ENCODE data around the gene PRPF19. TPM values are rescaled to one million over a fixed set of nuclear protein-coding genes. Genes with fewer than 3 reads are reported as not detected.

The PRPF19 gene
- total and polyA plus RNA-seq, 9 of the 15 experiments (the other 6 are each of a cell fraction or from before 2014, with no cell fraction given): 9.4 to 212 (median 73.2) TPM

DNA sequence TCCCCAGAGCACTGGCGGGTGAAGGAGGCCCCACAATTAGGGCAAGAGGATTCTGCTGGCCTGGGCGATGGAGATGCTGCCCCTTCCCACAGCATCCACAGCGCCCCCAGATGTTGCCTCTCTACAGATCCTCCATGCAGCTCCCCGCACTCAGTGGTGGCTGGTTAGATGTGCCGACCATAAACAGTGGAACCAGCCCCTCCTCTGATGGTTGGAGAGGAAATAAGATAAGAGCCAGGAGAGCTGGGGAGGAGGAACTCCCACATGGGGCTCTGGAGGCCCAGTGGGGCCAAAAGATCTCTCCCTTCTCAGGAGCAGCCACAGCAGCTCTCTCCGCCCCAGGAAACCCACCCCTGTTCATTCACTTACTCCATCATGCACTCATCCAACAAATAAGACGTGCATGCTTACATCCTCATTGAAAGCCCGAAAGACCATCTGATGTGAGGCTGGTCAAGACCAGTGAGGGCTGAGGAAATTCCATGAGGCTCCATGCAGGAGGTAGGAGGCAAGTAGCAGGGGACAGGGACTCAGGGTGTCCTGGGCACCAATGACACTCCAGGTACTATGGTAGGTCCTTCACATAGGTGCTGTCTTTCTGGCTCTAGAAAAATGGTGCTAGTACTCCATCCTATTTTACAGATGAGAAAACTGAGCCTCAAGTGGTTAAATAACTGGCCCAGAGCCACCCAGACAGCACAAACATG lies 52.1 kb downstream of the PRPF19 start:
- ChIA-PET CTCF (ENCODE audit: low intra/inter-chr PET ratio) (no interaction called here), POLR2A (interaction anchor here (0.5 to 2.3 kb wide), 9 partner anchors 9 to 150 kb away, joined by 3 to 7 read pairs (median 4); partner anchors contain the start of gene CCDC86)
- Histone ChIP-seq H3K27me3 (ENCODE audit: control insufficient read depth in 2 of 2, insufficient read depth in 2 of 2, low read length in 2 of 2) (no peaks in the 10 kb centered on the region), H3K4me3 (peak overlapping the region; percentile 21), H3K9ac (ENCODE audit: insufficient read depth in 1 of 2, low read depth in 2 of 2, low read length in 2 of 2) (peak overlapping the region; percentile 60 to 85), H4K20me1 (replicated peaks; ENCODE audit: control insufficient read depth, insufficient read depth, low read length) (no peaks in the 10 kb centered on the region), H3K9me3 (replicated peaks; ENCODE audit: control insufficient read depth, insufficient read depth, low read depth, low read length) (no peaks in the 10 kb centered on the region), H3K9me1 (ENCODE audit: control insufficient read depth, insufficient read depth, low read length) (peaks cover 6% of the 10 kb centered on the region), H3K79me2 (ENCODE audit: control insufficient read depth, insufficient read depth, low read length) (peaks cover 5% of the 10 kb centered on the region; the same call in 1 of the 3 replicates), H3K27ac (ENCODE audit: extremely low read depth, low read depth, low read length) (peak overlapping the region; percentile 67), H3K36me3 (ENCODE audit: control insufficient read depth, insufficient read depth, low read length) (peaks cover 37% of the 10 kb centered on the region; the same call in 2 of the 3 replicates), H2AFZ (ENCODE audit: low read depth, low read length) (peak overlapping the region; percentile 60), H3K4me2 (ENCODE audit: insufficient read depth, low read length) (peak overlapping the region; percentile 86), H3K4me1 (replicated peaks in 1 of 2; ENCODE audit: control insufficient read depth in 2 of 2, insufficient read depth in 2 of 2, low read length in 2 of 2) (peaks cover 38 to 53% of the 10 kb centered on the region in 2 experiments)
- DNase-seq (ENCODE audit: extremely low read depth in 1 of 4, low spot score in 3 of 4) (peak; percentile 71 to 92 (median 82)), FAIRE-seq (peak; percentile 94), ATAC-seq (peak; percentile 91)
- WGBS (ENCODE audit: insufficient coverage, low coverage, missing lambda C conversion rate): under 1% methylated on average over 8 of the region's 8 CpGs
- intact Hi-C loops (cut with micrococcal nuclease): no loop called here
- BruUV-seq (replicated peaks): no TSS peak
- in situ Hi-C loops (cut with MboI): no loop called here
- TF ChIP-seq MAZ (CRISPR knock-in tag; conservative IDR thresholded peaks at IDR 0.05 in 1 of 2, IDR thresholded peaks at IDR 0.05 in 1 of 2) (peak; percentile 68 to 81; a peak in 3 of 4 replicates), RBM17 (IDR thresholded peaks at IDR 0.05; ENCODE audit: borderline replicate concordance, low read depth, low read length) (no peak), PYGO2 (tag; IDR thresholded peaks at IDR 0.05) (no peak), POLR2A (conservative IDR thresholded peaks at IDR 0.05) (no peak; the same call in 1 of the 2 replicates), EP300 (IDR thresholded peaks at IDR 0.05; ENCODE audit: low read length) (peak; percentile 76; the same call in 1 of the 2 replicates), PHF20 (IDR thresholded peaks at IDR 0.05; ENCODE audit: partially characterized antibody) (no peak), ARID1B (IDR thresholded peaks at IDR 0.05) (peak; percentile 79), ZNF57 (CRISPR knock-in tag; IDR thresholded peaks at IDR 0.05) (no peak), E2F3 (CRISPR knock-in tag; IDR thresholded peaks at IDR 0.05) (0 out of 2 replicates have a peak, but pooled peaks have one; percentile 20), NR4A1 (CRISPR knock-in tag; IDR thresholded peaks at IDR 0.05) (no peak), NR4A1 (tag; IDR thresholded peaks at IDR 0.05) (no peak)
- TF ChIP-seq, protein P1, sequence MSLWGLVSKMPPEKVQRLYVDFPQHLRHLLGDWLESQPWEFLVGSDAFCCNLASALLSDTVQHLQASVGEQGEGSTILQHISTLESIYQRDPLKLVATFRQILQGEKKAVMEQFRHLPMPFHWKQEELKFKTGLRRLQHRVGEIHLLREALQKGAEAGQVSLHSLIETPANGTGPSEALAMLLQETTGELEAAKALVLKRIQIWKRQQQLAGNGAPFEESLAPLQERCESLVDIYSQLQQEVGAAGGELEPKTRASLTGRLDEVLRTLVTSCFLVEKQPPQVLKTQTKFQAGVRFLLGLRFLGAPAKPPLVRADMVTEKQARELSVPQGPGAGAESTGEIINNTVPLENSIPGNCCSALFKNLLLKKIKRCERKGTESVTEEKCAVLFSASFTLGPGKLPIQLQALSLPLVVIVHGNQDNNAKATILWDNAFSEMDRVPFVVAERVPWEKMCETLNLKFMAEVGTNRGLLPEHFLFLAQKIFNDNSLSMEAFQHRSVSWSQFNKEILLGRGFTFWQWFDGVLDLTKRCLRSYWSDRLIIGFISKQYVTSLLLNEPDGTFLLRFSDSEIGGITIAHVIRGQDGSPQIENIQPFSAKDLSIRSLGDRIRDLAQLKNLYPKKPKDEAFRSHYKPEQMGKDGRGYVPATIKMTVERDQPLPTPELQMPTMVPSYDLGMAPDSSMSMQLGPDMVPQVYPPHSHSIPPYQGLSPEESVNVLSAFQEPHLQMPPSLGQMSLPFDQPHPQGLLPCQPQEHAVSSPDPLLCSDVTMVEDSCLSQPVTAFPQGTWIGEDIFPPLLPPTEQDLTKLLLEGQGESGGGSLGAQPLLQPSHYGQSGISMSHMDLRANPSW (CRISPR knock-in tag; IDR thresholded peaks at IDR 0.05): no peak
- TF ChIP-seq, protein P2, sequence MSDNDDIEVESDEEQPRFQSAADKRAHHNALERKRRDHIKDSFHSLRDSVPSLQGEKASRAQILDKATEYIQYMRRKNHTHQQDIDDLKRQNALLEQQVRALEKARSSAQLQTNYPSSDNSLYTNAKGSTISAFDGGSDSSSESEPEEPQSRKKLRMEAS (CRISPR knock-in tag; IDR thresholded peaks at IDR 0.05): no peak
- TF ChIP-seq, protein P3, sequence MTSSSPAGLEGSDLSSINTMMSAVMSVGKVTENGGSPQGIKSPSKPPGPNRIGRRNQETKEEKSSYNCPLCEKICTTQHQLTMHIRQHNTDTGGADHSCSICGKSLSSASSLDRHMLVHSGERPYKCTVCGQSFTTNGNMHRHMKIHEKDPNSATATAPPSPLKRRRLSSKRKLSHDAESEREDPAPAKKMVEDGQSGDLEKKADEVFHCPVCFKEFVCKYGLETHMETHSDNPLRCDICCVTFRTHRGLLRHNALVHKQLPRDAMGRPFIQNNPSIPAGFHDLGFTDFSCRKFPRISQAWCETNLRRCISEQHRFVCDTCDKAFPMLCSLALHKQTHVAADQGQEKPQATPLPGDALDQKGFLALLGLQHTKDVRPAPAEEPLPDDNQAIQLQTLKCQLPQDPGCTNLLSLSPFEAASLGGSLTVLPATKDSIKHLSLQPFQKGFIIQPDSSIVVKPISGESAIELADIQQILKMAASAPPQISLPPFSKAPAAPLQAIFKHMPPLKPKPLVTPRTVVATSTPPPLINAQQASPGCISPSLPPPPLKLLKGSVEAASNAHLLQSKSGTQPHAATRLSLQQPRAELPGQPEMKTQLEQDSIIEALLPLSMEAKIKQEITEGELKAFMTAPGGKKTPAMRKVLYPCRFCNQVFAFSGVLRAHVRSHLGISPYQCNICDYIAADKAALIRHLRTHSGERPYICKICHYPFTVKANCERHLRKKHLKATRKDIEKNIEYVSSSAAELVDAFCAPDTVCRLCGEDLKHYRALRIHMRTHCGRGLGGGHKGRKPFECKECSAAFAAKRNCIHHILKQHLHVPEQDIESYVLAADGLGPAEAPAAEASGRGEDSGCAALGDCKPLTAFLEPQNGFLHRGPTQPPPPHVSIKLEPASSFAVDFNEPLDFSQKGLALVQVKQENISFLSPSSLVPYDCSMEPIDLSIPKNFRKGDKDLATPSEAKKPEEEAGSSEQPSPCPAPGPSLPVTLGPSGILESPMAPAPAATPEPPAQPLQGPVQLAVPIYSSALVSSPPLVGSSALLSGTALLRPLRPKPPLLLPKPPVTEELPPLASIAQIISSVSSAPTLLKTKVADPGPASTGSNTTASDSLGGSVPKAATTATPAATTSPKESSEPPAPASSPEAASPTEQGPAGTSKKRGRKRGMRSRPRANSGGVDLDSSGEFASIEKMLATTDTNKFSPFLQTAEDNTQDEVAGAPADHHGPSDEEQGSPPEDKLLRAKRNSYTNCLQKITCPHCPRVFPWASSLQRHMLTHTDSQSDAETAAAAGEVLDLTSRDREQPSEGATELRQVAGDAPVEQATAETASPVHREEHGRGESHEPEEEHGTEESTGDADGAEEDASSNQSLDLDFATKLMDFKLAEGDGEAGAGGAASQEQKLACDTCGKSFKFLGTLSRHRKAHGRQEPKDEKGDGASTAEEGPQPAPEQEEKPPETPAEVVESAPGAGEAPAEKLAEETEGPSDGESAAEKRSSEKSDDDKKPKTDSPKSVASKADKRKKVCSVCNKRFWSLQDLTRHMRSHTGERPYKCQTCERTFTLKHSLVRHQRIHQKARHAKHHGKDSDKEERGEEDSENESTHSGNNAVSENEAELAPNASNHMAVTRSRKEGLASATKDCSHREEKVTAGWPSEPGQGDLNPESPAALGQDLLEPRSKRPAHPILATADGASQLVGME (CRISPR knock-in tag; IDR thresholded peaks at IDR 0.05): no peak
